HG03378 (cell line): ENCODE data around the gene GPC6.

Experiments used
- ATAC-seq: cut with Tn5 transposase; IDR thresholded peaks from one replicate; pipeline ENCODE4 v1.9.1; 2021; ENCODE audit warnings: mild to moderate bottlenecking, moderate library complexity; ENCODE audit not compliant: unreplicated experiment

The GPC6 gene

DNA sequence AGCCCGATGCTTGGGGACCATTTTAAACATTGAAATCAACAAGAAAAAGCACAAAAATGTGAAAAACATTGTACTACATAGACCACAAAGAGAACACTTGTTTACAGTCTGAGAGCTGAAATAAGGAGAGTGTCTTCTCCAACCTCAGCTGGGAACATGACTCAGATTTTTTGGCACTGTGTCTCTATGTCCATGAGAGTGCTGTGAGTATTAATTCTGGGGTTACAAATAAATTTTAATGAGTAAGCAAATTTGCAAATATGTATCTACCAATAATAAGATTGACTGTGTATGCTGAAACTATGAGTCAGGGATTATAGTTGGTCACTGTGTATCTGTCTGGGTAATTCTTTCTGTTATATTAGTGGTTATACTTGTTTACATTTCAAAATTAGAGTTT, 1078.9 kb downstream of the GPC6 start:
- ATAC-seq = no peak

- no peak for ATAC-seq
These were observed 1079.3 kb downstream of the GPC6 start for GRCh38 chr13:94305934-94306333.

GRCh38 chr13:94308832-94309231, 1082.2 kb downstream of the GPC6 start:
- ATAC-seq = no peak

GRCh38 chr13:94309576-94309975, 1083.0 kb downstream of the GPC6 start:
- ATAC-seq = no peak

DNA sequence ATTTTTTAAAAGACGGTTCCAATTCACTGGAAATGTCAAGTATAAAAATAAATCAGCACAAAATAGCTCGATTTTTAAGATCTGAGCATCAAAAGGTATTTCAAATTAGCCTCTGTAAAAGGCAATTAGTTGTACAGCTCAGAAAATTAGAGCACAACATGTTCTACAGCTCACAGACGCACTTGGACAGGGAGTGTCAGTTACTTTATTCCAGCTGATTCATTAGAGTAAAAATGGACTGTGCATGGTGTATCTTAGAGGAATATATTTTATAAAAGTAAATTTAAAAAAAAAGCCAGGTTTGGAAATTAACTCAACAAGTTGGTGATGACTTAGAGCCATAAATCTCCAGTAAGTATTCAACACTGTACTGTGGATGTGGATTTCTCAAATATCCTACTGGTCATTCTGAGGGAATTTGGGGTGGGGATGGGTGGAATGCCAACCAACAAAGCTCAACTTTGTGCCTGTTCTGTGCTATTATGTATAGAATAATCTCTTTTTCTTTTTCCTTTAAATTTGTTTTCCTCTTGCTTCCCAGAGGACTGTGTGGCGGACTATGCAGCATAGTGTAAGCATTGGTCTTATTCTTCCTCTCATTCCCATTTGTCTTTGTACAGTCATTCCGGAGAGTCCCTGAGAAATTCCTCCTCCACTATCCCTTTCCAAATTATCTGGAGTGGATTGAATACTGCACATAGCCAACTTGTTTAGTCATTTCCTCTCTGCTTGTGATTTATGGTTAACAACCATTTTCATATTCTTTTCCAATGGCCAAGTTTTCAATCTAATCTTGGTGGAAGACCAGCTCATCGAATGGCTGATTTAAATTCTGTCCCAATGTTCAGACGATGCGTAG, 1083.6 kb downstream of the GPC6 start:
- no peak for ATAC-seq

DNA sequence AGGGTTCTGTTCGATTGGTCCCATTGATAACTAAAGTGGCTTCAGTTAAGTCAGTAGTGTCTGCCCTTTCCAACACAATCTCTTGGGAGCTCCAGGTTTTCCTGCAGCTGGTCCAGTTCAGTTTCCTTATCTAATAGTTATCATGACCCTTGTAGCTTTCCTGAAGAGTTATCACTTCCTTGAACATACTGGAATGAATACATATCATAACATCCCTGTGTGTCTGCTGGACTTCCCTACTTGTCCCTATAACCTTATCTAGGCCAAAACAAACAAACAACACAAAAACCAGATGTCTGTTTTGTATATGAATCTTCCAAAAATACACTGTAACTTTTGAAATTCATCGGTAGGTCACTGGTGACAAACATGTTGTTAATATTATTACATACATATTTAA, 1085.3 kb downstream of the GPC6 start:
- ATAC-seq = no peak

GRCh38 chr13:94312511-94313216, 1086.1 kb downstream of the GPC6 start:
- no peak for ATAC-seq

DNA sequence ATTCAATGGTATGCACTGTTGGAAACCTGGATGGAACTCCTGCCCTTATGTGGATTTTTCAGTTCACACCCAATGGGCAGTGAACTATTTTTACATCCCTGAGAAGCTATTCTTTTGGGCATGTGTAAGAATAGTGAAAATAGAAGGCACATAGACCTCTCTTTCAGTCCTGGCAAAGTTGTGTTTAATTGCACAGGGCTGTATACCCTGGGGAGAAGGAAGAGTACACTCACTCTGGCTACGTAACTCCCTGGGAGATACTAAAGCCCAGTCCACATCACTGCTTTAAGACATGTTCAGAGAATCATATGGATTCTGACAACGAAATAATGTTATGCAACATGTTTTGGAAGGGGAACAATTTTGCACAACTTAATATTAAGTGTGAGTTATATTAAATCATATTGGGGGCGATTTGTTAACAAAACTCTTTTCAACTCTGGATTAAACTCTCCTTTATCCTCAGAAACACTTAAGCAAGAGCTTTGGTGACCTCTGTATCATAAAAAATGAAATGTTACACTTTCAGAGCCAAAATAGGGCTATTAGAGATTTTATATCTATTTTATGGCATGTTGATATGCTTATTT, 1086.8 kb downstream of the GPC6 start:
- ATAC-seq = no peak

GRCh38 chr13:94313926-94314325, 1087.3 kb downstream of the GPC6 start:
- no peak for ATAC-seq

GRCh38 chr13:94315188-94315587, 1088.6 kb downstream of the GPC6 start:
- ATAC-seq = no peak

- peak; percentile 71 for ATAC-seq
These were observed 1090.5 kb downstream of the GPC6 start for GRCh38 chr13:94317063-94317491.

GRCh38 chr13:94318418-94318817, 1091.8 kb downstream of the GPC6 start:
- ATAC-seq = peak; percentile 65

GRCh38 chr13:94319501-94319900, 1092.9 kb downstream of the GPC6 start:
- no peak for ATAC-seq

DNA sequence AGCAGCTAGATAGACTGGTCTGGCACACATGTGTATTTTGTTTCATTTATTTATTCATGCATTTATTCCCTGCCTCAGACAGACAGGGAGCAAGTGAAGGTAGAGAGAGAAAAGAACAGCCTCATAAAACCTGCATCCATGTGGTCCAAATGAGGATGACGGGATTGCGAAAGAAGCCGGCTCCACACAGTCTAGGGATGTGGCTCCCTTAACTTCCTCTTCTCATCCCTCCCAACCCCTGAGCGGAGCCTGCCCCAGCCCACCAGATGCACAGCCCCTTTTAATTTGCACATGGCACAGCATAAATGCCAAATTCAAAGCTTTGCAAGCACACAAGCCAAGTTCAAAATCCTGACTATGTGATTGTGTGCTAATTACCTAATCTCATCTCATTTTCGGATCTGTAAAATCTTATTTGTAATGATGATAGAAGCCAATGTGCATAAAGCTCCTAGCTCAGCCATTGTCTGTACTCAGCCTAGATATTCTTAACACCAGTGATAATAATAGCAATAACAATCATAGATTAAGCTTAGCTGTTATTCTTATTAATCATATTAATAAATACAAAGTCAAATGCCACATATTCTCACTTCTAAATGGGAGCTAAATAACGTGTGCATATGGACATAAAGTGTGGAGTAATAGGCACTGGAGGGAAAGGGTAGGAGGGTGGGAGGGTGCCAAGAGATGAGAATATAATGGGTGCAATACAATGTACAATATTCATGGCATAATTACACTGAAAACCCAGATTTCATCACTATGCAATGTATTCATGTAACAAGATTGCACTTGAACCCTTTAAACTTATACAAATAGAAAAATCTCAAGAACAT, 1096.5 kb downstream of the GPC6 start:
- no peak for ATAC-seq

DNA sequence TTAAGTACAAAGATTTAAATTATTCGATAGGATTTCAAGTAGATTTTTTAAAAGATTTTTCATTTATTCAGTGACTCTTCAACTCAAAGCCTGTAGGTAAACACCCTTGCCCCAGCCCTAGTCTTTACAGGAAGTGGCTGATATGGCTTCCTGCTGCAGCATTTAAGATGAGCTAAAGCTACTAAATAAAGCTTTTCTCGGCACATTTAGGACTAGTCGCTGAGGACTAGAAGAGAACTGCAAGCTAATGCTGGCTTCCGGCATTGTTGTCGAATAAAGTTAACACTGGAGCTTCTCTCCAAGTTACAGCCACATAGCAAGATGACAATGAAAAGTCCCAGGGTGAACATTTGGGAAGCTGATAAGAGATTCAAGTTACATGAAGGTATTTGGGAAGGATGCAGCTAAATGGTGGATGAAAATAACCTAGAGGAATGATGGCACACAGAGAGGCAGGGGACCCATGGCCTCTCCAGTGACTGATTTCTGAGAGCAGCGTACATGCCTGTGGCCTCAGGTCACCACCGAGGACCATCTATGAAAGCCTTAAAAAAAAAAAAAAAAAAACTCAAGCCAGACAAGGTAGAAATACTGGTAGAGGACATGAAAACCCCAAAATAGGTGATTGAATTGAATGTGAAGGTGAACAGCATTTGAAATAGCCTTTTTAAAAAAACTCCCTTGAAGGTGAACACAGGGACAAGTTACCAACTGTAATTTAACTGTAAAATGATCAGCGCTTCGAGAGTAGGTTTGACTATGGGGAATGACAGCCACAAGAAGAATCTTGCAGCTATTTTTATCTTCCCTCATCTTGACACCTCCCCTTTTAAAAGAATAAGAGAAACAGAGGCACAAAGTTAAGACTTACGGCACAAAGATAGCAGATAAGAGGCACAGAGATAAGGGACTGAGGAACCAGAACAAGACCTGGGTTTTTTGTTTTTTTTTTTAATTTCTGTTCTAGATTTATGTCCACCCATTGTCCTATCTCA, 1097.5 kb downstream of the GPC6 start:
- peak; percentile 36 for ATAC-seq

DNA sequence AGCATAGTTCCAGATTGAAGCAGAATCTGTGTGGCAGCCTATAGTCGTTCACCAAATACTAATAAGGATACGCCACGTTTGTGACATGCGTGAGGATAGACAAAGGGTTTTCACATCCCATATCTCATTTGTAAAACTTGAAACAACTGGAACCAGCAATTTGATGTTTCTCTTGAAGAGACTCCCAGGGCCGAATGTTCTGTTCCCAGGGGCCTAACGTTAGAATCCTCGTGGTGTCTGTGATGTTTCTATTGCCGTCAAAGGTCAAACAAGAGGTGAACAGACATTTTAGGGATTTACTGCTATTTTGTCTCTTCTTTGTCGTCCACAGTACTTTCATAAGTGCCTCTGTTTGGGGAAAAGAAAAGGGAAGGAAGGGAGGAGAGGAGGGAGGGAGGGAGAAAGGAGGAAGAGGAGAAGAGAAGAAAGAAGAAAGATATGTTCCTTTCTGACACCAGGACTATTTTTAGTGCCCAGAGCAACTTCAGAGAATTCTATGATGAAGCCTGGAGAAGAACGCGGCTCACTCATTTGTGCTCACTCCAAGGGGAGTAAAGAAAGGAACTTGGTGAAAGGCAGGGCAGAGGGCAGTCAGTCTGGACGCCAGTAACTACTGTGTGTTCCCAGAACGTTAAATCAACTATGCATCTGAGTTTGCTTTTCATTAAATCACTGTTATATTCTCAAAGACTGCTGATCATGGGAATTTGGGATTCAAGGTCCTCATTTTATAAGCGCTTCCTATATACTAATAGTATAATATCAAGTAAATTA, 1098.3 kb downstream of the GPC6 start:
- ATAC-seq = no peak

DNA sequence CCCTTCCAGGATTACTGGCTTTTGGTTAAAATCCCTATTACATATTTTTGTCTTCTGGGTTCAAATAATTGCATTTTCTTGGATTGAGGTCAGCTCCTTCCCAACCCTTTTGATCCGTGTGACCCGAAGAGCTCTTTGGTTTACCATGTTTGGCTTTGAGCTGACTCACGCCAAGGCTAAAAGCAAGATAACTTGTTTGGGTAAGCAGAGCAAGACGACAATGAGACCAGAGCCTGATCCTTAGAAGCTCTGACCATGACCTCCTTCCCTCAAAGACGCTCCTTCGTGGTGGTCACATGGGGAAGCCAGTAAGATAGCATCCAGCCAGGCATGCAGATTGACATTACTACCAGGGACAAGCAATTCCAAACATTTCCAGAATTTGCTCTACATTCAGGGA, 1099.0 kb downstream of the GPC6 start:
- no peak for ATAC-seq

GRCh38 chr13:94327318-94327717, 1100.7 kb downstream of the GPC6 start:
- peak; percentile 97 for ATAC-seq
